ENCODE results near the gene MTCL1.

DNA sequence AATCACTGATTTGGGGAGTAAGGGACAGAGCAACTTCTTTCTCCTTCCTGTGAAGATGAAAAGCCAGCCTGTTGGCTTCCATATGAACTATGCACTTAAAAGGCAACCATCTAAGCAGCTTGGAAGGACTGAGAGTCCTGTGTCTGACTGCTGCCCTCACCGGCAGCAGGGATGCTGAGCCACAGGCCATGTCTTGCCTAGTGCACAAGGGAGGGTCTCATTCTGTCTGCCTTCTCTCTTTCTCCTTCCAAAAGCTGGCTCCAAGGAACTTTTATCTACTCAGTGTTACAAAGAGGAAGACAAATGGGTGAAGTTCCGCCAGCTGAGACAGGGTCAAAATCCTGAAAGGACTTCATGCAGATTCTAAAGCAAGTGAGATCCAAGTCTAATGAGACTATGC, 146.3 kb downstream of the MTCL1 start:
- TF ChIP-seq CTCF (IDR thresholded peaks at IDR 0.05; ENCODE audit: poor library complexity) (no peak), EZH2 (IDR thresholded peaks at IDR 0.05; ENCODE audit: borderline replicate concordance) (no peak)

Data from hepatocyte (in vitro differentiated cells).